Transverse colon (tissue), 3 donors: ENCODE data around the gene TRABD2B.

ENCODE experiments used
- EP300 ChIP-seq: sonication (generic); formaldehyde crosslinking; IDR thresholded peaks from one replicate; pipeline ENCODE4 v1.6.1; 2017; ENCODE audit warnings: antibody characterized with exemption, low read depth
- POLR2A ChIP-seq: fragments of 450-650 bp; IDR thresholded peaks from one replicate; pipeline ENCODE4 v1.6.1; 2016; ENCODE audit warnings: antibody characterized with exemption, mild to moderate bottlenecking, moderate library complexity
- TF ChIP-seq, protein P1 (sequence below), 5 experiments: fragments of 200-600 bp in 3 of 5; fragments of 450-650 bp in 2 of 5; sonication (generic) in 3 of 5; IDR thresholded peaks; 1 replicate in 2 of 5; 2 replicates in 3 of 5; pipeline ENCODE4 v1.5.1; 2016 to 2017; ENCODE audit warnings: antibody characterized with exemption in 5 of 5, inconsistent platforms in 3 of 5, mild to moderate bottlenecking in 2 of 5, moderate library complexity in 1 of 5

GRCh38 chr1:47888294-47888629 lies 108.9 kb downstream of the TRABD2B start:
- TF ChIP-seq EP300 (no peak), POLR2A (no peak)
- TF ChIP-seq, protein P1, sequence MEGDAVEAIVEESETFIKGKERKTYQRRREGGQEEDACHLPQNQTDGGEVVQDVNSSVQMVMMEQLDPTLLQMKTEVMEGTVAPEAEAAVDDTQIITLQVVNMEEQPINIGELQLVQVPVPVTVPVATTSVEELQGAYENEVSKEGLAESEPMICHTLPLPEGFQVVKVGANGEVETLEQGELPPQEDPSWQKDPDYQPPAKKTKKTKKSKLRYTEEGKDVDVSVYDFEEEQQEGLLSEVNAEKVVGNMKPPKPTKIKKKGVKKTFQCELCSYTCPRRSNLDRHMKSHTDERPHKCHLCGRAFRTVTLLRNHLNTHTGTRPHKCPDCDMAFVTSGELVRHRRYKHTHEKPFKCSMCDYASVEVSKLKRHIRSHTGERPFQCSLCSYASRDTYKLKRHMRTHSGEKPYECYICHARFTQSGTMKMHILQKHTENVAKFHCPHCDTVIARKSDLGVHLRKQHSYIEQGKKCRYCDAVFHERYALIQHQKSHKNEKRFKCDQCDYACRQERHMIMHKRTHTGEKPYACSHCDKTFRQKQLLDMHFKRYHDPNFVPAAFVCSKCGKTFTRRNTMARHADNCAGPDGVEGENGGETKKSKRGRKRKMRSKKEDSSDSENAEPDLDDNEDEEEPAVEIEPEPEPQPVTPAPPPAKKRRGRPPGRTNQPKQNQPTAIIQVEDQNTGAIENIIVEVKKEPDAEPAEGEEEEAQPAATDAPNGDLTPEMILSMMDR (IDR thresholded peaks at IDR 0.05), result no peak
